ENCODE measurements around the gene HS3ST3A1. TPM values are rescaled to one million over a fixed set of nuclear protein-coding genes. Genes with fewer than 3 reads are reported as not detected.

Gene HS3ST3A1
- total RNA-seq, 1 donor from 2014 or later: 8.8 TPM

- no peak for DNase-seq (ENCODE audit: low spot score)
- no peaks in the 10 kb centered on the region for H3K27me3 Mint-ChIP-seq (ENCODE audit: low read depth)
- H3K9me3 Mint-ChIP-seq (ENCODE audit: low read depth): no peaks in the 10 kb centered on the region
- peak overlapping the region; percentile 84 for H3K27ac Mint-ChIP-seq (ENCODE audit: unreplicated experiment)
- no peak overlapping the region for H3K4me3 Mint-ChIP-seq (ENCODE audit: unreplicated experiment)
- no peaks in the 10 kb centered on the region for H3K36me3 Mint-ChIP-seq (ENCODE audit: low read depth)
- no peak for TF ChIP-seq CTCF (IDR thresholded peaks at IDR 0.05)
- peaks cover 77% of the 10 kb centered on the region for H3K4me1 Mint-ChIP-seq (ENCODE audit: low read depth)
Measured at GRCh38 chr17:13590441-13590840, 11.3 kb downstream of the HS3ST3A1 start.

- peaks cover 72% of the 10 kb centered on the region for H3K4me1 Mint-ChIP-seq (ENCODE audit: low read depth)
- H3K9me3 Mint-ChIP-seq (ENCODE audit: low read depth): no peaks in the 10 kb centered on the region
- DNase-seq (ENCODE audit: low spot score): no peak
- no peaks in the 10 kb centered on the region for H3K27me3 Mint-ChIP-seq (ENCODE audit: low read depth)
- H3K4me3 Mint-ChIP-seq (ENCODE audit: unreplicated experiment): no peak overlapping the region
- H3K36me3 Mint-ChIP-seq (ENCODE audit: low read depth): no peaks in the 10 kb centered on the region
- no peak for TF ChIP-seq CTCF (IDR thresholded peaks at IDR 0.05)
- peak overlapping the region; percentile 73 for H3K27ac Mint-ChIP-seq (ENCODE audit: unreplicated experiment)
Measured at GRCh38 chr17:13589658-13590057, 12.1 kb downstream of the HS3ST3A1 start.

DNA sequence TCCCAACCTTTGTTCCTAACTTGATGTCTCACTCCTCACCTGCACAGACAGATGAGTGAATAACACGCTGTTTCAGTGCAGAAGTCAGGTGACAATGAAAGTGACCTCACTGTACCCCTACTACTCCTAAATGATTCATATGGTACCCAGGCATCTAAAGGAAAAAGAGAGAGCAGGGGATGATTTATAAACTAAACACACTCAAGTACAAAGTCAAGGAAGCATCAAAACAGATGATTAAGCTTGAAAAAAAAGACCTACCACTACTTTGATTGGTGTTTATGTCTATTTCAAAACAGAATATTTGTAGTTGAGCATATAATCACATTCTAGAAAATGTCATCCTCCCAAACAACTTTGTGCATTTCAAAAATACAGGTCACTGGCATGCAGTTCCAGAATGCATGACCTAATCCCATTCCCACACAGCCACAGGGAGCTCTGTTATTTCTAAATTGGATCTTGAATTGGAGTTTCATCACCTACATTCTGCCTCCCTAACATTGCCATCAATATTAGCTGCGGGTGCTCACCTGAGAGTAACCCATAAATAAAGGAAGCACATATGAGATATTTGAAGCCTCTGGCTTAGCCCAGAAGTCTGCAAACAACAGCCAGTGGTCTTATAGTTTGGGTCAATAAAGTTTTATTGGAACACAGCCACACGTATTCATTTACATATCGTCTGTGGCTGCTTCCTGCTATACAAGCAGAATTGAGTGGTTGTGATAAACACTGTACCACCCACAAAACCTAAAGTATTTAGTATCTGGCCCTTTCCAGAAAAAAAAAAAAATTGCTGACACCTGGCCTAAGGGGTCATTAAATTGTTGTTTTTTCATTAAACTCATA is 14.0 kb downstream of the HS3ST3A1 start:
- DNase-seq (ENCODE audit: low spot score): no peak
- no peak overlapping the region for H3K4me3 Mint-ChIP-seq (ENCODE audit: unreplicated experiment)
- no peaks in the 10 kb centered on the region for H3K9me3 Mint-ChIP-seq (ENCODE audit: low read depth)
- TF ChIP-seq CTCF (IDR thresholded peaks at IDR 0.05): no peak
- peak overlapping the region; percentile 73 for H3K27ac Mint-ChIP-seq (ENCODE audit: unreplicated experiment)
- no peaks in the 10 kb centered on the region for H3K27me3 Mint-ChIP-seq (ENCODE audit: low read depth)
- H3K4me1 Mint-ChIP-seq (ENCODE audit: low read depth): peaks cover 72% of the 10 kb centered on the region
- no peaks in the 10 kb centered on the region for H3K36me3 Mint-ChIP-seq (ENCODE audit: low read depth)

GRCh38 chr17:13584701-13585080 is 17.0 kb downstream of the HS3ST3A1 start:
- H3K36me3 Mint-ChIP-seq (ENCODE audit: low read depth): no peaks in the 10 kb centered on the region
- H3K4me3 Mint-ChIP-seq (ENCODE audit: unreplicated experiment): no peak overlapping the region
- H3K9me3 Mint-ChIP-seq (ENCODE audit: low read depth): no peaks in the 10 kb centered on the region
- DNase-seq (ENCODE audit: low spot score): no peak
- H3K27ac Mint-ChIP-seq (ENCODE audit: unreplicated experiment): peak overlapping the region; percentile 25
- no peak for TF ChIP-seq CTCF (IDR thresholded peaks at IDR 0.05)
- H3K27me3 Mint-ChIP-seq (ENCODE audit: low read depth): no peaks in the 10 kb centered on the region
- peaks cover 54% of the 10 kb centered on the region for H3K4me1 Mint-ChIP-seq (ENCODE audit: low read depth)

DNA sequence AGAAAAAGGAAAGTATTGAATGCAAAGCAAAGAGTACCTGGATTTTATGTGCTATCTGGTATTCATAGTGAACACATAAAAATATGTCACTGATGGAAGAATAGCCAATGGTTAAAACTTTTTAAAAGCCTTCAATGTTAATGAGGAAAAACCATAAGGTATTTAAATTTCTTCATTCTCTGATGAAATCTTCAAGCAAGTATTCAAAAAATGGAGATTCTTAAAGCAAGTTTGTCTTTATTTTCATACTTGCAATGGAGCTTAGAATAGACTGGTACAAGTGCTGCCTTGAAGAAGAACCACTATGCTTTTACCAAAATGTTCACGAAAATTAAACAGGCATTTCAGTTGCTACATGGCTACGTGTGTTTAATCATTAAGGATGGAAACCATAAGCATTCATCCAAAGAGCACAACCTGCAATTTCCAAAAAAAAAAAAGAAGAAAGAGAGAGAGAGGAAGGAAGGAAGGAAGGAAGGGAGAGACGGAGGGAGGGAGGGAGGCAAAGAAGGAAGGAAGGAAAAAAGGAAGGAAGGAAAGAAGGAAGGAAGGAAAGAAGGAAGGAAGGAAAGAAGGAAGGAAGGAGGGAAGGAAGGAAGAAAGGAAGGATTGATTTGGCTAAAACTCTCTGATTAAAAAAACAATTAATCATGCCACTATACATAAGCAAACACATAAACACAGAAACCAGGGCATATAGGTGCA is 17.6 kb downstream of the HS3ST3A1 start:
- DNase-seq (ENCODE audit: low spot score): no peak
- Mint-ChIP-seq H3K27me3 (ENCODE audit: low read depth) (no peaks in the 10 kb centered on the region), H3K4me3 (ENCODE audit: unreplicated experiment) (no peak overlapping the region), H3K9me3 (ENCODE audit: low read depth) (no peaks in the 10 kb centered on the region), H3K27ac (ENCODE audit: unreplicated experiment) (peak overlapping the region; percentile 77), H3K4me1 (ENCODE audit: low read depth) (peaks cover 50% of the 10 kb centered on the region), H3K36me3 (ENCODE audit: low read depth) (no peaks in the 10 kb centered on the region)
- no peak for TF ChIP-seq CTCF (IDR thresholded peaks at IDR 0.05)
